Nephron progenitor cell (in vitro differentiated cells): Measurements from ENCODE around the gene CARMIL1.

Experiments used
- DNase-seq: peaks from one replicate; pipeline ENCODE4 v3.0.0; 2021
- H3K27ac Mint-ChIP-seq: 2 replicates; pipeline ENCODE4 v1.8.0; 2021; ENCODE audit warnings: mild to moderate bottlenecking, moderate library complexity, mixed read lengths
- H3K27me3 Mint-ChIP-seq: 2 replicates; pipeline ENCODE4 v1.8.0; 2021; ENCODE audit warnings: mild to moderate bottlenecking, low read depth, mixed read lengths; ENCODE audit not compliant: poor library complexity
- H3K36me3 Mint-ChIP-seq: 2 replicates; pipeline ENCODE4 v1.8.0; 2021; ENCODE audit warnings: low read depth, mixed read lengths
- H3K4me1 Mint-ChIP-seq: 2 replicates; pipeline ENCODE4 v1.8.0; 2021; ENCODE audit warnings: mixed read lengths
- H3K4me3 Mint-ChIP-seq: 2 replicates; pipeline ENCODE4 v1.8.0; 2021; ENCODE audit warnings: mild to moderate bottlenecking, moderate library complexity, mixed read lengths
- H3K9me3 Mint-ChIP-seq: 2 replicates; pipeline ENCODE4 v1.8.0; 2021; ENCODE audit warnings: mild to moderate bottlenecking, moderate library complexity, mixed read lengths
- TF ChIP-seq, protein P1 (sequence below): fragments of 200-600 bp; sonication (generic); IDR thresholded peaks from 2 replicates; pipeline ENCODE4 v1.5.0; 2021; ENCODE audit warnings: antibody characterized with exemption

Gene CARMIL1

DNA sequence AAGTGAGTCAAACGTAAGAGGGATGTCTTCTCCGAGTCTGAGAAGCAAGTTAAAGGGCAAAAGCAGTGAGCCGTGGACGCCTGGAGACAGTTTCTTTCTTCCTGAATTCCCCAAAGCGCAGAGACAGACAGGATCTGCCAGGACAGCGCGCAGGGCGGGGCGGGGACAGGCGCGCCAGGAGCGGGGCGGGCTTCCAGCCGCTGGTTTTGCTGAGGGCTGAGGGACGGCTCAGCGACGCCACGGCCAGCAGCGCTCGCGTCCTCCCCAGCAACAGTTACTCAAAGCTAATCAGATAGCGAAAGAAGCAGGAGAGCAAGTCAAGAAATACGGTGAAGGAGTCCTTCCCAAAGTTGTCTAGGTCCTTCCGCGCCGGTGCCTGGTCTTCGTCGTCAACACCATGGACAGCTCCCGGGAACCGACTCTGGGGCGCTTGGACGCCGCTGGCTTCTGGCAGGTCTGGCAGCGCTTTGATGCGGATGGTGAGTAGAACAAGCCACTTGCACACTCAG lies 372.9 kb downstream of the CARMIL1 start, which contains the start of gene SCGN:
Gene SCGN, plus strand, starts transcription at position 209 of the 509 bp plus-strand sequence. Its CDS starts 189 bp downstream, at position 398.
- TF ChIP-seq, protein P1, sequence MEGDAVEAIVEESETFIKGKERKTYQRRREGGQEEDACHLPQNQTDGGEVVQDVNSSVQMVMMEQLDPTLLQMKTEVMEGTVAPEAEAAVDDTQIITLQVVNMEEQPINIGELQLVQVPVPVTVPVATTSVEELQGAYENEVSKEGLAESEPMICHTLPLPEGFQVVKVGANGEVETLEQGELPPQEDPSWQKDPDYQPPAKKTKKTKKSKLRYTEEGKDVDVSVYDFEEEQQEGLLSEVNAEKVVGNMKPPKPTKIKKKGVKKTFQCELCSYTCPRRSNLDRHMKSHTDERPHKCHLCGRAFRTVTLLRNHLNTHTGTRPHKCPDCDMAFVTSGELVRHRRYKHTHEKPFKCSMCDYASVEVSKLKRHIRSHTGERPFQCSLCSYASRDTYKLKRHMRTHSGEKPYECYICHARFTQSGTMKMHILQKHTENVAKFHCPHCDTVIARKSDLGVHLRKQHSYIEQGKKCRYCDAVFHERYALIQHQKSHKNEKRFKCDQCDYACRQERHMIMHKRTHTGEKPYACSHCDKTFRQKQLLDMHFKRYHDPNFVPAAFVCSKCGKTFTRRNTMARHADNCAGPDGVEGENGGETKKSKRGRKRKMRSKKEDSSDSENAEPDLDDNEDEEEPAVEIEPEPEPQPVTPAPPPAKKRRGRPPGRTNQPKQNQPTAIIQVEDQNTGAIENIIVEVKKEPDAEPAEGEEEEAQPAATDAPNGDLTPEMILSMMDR, result no peak
- peaks cover 72% of the 10 kb centered on the region for H3K27me3 Mint-ChIP-seq
- H3K4me3 Mint-ChIP-seq, result peak within 1 kb of the TSS; percentile 75
- no peak within 1 kb of the TSS for H3K27ac Mint-ChIP-seq
- H3K9me3 Mint-ChIP-seq, result no peaks in the 10 kb centered on the region
- peaks cover 7% of the 10 kb centered on the region for H3K4me1 Mint-ChIP-seq
- DNase-seq, result peak; percentile 88
- no peaks in the 10 kb centered on the region for H3K36me3 Mint-ChIP-seq

DNA sequence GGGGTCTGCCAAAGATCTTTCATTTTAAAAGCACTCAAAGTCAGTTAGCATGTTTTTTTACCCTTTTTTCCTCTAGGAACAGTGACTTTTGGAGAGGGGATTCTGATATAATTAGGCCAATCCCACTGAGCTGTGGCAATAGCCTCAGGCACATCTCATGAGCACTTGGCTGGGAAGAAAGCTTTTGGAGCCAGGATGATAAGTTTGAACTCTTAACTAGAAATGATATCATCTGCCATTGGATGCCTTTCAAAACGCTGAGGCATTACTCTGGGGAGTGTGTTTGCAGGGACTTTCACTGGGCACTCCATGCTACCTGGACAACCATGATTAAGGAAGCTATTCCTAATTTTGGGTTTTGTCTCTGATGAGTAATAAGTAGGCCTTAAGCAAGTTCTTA lies 376.5 kb downstream of the CARMIL1 start:
- DNase-seq, result no peak
- Mint-ChIP-seq H3K4me1 (peaks cover 7% of the 10 kb centered on the region), H3K9me3 (no peaks in the 10 kb centered on the region), H3K4me3 (no peak overlapping the region), H3K27ac (no peak overlapping the region), H3K27me3 (peaks cover 45% of the 10 kb centered on the region), H3K36me3 (no peaks in the 10 kb centered on the region)
- TF ChIP-seq, protein P1, result no peak

DNA sequence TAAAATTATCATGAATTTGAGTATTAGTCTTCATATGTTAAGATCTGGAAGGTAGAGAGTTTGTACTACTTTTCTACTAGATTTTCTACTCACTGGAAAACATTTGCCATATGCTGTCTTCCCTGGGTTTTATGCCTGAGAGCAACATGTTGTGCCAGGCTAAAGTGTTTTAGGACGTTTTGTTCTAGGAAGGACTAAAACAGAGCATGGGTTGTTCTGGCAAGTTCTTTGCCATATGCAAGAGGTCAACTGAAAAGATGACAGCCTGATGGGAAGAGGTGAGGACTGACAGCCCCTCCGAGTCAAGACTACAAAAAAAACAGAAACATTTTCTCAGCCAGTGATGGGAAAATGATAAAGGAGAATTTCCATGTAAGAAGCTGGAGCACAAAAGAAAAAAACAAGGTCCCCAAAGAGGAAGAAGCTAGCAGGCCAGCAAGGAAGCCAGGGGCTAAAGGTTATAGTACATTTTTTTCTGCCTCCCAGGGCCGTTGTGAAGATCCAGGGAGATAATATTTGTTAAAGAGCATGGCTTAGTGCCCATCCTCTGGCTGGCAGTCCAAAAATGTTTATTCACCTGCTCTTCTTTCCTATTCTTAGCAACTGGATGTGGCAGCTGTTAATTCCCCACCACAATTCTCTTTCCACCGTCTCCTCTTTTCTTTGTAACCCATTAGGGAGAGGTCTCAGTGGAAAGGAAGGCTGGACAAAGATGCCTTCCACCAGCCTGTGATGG lies 380.6 kb downstream of the CARMIL1 start:
- no peak overlapping the region for H3K4me3 Mint-ChIP-seq
- no peaks in the 10 kb centered on the region for H3K36me3 Mint-ChIP-seq
- no peaks in the 10 kb centered on the region for H3K9me3 Mint-ChIP-seq
- H3K27me3 Mint-ChIP-seq, result peaks cover 12% of the 10 kb centered on the region
- TF ChIP-seq, protein P1, result no peak
- no peak overlapping the region for H3K27ac Mint-ChIP-seq
- H3K4me1 Mint-ChIP-seq, result no peaks in the 10 kb centered on the region
- no peak for DNase-seq

GRCh38 chr6:25660512-25660911 lies 381.3 kb downstream of the CARMIL1 start:
- DNase-seq, result no peak
- Mint-ChIP-seq H3K36me3 (no peaks in the 10 kb centered on the region), H3K27me3 (peaks cover 9% of the 10 kb centered on the region), H3K4me1 (no peaks in the 10 kb centered on the region), H3K4me3 (no peak overlapping the region), H3K27ac (no peak overlapping the region), H3K9me3 (no peaks in the 10 kb centered on the region)
- TF ChIP-seq, protein P1, result no peak

- peaks cover 5% of the 10 kb centered on the region for H3K27me3 Mint-ChIP-seq
Measured at GRCh38 chr6:25661129-25661779, 382.1 kb downstream of the CARMIL1 start.

More at GRCh38 chr6:25661129-25661779, 382.1 kb downstream of the CARMIL1 start:
- no peaks in the 10 kb centered on the region for H3K4me1 Mint-ChIP-seq
- no peaks in the 10 kb centered on the region for H3K36me3 Mint-ChIP-seq
- H3K9me3 Mint-ChIP-seq, result no peaks in the 10 kb centered on the region
- TF ChIP-seq, protein P1, result no peak
- H3K27ac Mint-ChIP-seq, result no peak overlapping the region
- no peak overlapping the region for H3K4me3 Mint-ChIP-seq
- no peak for DNase-seq
